Measurements from ENCODE around the gene CKAP5. TPM values are rescaled to one million over a fixed set of nuclear protein-coding genes. Genes with fewer than 3 reads are reported as not detected.

CKAP5 gene
- total RNA-seq, 1 donor from 2014 or later, result 94.3 TPM

DNA sequence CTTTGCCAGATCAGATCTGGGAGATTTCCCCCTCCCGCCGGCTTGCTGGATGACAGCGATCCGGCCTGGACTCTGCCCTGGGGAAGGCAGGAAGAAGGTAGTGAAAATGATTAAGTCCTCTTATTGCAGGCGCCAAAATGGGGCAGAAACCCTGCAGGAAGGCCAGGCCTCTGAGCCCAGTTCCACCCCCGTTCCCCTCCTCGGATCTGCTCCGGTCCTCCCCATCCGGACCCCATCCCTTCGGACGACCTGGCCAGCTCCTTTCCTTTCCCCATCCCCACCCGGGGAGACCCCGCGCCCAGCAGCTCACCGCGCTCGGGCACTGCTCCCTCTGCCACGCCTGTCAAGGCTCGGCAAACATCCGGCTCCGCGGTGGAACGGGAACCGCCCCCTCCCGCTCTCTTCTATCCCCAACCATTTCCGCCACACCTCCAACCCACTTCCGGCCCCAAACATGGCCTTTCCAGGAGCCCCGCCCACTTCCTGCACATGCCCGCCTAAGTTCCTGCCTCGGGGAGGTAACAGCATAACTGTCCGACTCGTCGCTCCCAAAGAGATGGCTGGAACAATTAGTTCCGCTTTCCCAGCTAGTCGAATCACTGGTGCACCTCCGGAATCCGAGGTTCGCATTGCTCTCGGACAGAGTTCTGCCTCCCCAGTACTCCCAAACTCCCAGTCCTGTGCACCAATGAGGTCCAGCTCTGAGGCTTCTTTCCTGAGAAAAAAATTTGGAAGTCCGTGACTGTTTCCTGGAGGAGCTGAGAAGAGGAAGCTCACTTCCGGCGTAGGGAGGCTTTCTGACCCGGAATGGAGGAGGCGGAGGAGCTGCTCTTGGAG, 145.6 kb downstream of the CKAP5 start, which contains the start of the genes ARHGAP1 and ZNF408:
TSS of gene ARHGAP1 (minus strand) at position 379 of the 837 bp plus-strand sequence. CDS start 4,512 bp downstream, outside the sequence.
TSS of gene ZNF408 (plus strand) at position 791 of the 837 bp plus-strand sequence. CDS start at position 808, 17 bp downstream.
- DNase-seq (ENCODE audit: low spot score), result peak; percentile 99
- peak within 1 kb of the TSS; percentile 100 for H3K27ac Mint-ChIP-seq (ENCODE audit: unreplicated experiment)
- H3K27me3 Mint-ChIP-seq (ENCODE audit: low read depth), result no peaks in the 10 kb centered on the region
- H3K9me3 Mint-ChIP-seq (ENCODE audit: low read depth), result no peaks in the 10 kb centered on the region
- H3K36me3 Mint-ChIP-seq (ENCODE audit: low read depth), result peaks cover 27% of the 10 kb centered on the region
- peaks cover 72% of the 10 kb centered on the region for H3K4me1 Mint-ChIP-seq (ENCODE audit: low read depth)
- TF ChIP-seq, protein P1, sequence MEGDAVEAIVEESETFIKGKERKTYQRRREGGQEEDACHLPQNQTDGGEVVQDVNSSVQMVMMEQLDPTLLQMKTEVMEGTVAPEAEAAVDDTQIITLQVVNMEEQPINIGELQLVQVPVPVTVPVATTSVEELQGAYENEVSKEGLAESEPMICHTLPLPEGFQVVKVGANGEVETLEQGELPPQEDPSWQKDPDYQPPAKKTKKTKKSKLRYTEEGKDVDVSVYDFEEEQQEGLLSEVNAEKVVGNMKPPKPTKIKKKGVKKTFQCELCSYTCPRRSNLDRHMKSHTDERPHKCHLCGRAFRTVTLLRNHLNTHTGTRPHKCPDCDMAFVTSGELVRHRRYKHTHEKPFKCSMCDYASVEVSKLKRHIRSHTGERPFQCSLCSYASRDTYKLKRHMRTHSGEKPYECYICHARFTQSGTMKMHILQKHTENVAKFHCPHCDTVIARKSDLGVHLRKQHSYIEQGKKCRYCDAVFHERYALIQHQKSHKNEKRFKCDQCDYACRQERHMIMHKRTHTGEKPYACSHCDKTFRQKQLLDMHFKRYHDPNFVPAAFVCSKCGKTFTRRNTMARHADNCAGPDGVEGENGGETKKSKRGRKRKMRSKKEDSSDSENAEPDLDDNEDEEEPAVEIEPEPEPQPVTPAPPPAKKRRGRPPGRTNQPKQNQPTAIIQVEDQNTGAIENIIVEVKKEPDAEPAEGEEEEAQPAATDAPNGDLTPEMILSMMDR (IDR thresholded peaks at IDR 0.05), result no peak
- peak within 1 kb of the TSS; percentile 99 for H3K4me3 Mint-ChIP-seq (ENCODE audit: unreplicated experiment)

DNA sequence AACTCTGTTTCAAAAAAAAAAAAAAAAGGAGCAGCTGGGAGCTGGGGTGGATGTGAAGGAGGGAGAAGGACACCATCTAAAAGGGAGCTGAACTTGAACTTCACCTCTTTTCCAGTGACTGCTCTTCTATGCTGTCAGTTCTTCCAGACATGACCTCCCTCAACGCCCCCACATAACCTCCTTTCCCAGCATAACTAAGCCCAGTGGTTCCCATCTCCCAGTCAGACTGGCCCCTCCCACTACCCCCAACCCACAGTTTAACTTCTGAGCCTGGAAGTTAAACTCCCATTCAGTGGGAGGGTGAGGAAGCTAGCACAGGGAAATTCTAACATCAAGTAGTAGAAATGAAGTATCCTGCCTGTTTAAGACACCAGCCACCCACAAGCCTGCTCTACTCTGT, 147.5 kb downstream of the CKAP5 start:
- peaks cover 30% of the 10 kb centered on the region for H3K36me3 Mint-ChIP-seq (ENCODE audit: low read depth)
- peaks cover 85% of the 10 kb centered on the region for H3K4me1 Mint-ChIP-seq (ENCODE audit: low read depth)
- H3K9me3 Mint-ChIP-seq (ENCODE audit: low read depth), result no peaks in the 10 kb centered on the region
- TF ChIP-seq, protein P1 (IDR thresholded peaks at IDR 0.05), result no peak
- no peak for DNase-seq (ENCODE audit: low spot score)
- peak overlapping the region; percentile 99 for H3K4me3 Mint-ChIP-seq (ENCODE audit: unreplicated experiment)
- H3K27ac Mint-ChIP-seq (ENCODE audit: unreplicated experiment), result peak overlapping the region; percentile 76
- H3K27me3 Mint-ChIP-seq (ENCODE audit: low read depth), result no peaks in the 10 kb centered on the region

DNA sequence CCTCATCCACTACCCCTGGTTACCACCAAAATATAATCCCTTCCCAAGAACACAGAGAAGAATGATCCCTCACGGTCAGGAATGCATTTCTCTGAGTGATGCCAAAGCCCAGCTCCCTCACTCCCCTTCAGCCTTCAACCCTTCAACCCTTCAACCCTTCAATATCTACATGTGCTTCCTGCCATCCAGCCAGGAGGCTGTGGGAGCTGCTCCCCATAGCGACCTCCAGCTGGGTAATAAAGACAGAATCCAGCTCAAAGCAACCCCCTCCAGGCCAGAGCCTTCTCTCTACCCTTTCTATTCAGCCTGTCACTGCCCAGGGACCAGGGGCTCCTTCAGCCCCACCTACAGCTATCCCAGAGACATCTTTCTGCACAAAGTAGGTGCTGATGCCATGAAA, 148.4 kb downstream of the CKAP5 start:
- Mint-ChIP-seq H3K4me1 (ENCODE audit: low read depth) (peaks cover 85% of the 10 kb centered on the region), H3K36me3 (ENCODE audit: low read depth) (peaks cover 28% of the 10 kb centered on the region), H3K27ac (ENCODE audit: unreplicated experiment) (peak overlapping the region; percentile 79), H3K9me3 (ENCODE audit: low read depth) (no peaks in the 10 kb centered on the region), H3K27me3 (ENCODE audit: low read depth) (no peaks in the 10 kb centered on the region), H3K4me3 (ENCODE audit: unreplicated experiment) (peak overlapping the region; percentile 57)
- TF ChIP-seq, protein P1 (IDR thresholded peaks at IDR 0.05), result no peak
- DNase-seq (ENCODE audit: low spot score), result no peak

DNA sequence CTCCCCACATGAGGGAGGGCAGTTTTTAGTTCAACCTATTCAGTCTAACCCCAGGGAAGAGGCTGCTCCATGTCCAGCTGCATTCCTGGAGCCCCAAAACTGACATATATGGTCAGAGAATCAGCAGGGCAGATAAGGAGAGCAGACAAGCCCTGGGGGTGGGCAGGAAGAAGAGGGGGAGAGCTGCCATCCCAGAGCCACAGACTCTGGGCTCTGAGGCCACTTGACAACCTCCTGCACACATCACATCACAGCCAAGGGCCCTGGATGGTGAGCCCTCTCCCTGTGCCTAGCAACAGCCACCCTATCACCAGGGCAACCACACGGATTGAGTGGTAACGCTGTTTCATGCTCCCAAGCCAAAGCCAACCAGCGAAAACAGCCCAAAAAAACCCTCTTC, 148.8 kb downstream of the CKAP5 start:
- Mint-ChIP-seq H3K27me3 (ENCODE audit: low read depth) (no peaks in the 10 kb centered on the region), H3K9me3 (ENCODE audit: low read depth) (no peaks in the 10 kb centered on the region), H3K4me3 (ENCODE audit: unreplicated experiment) (peak overlapping the region; percentile 57), H3K27ac (ENCODE audit: unreplicated experiment) (peak overlapping the region; percentile 79), H3K4me1 (ENCODE audit: low read depth) (peaks cover 85% of the 10 kb centered on the region), H3K36me3 (ENCODE audit: low read depth) (peaks cover 24% of the 10 kb centered on the region)
- TF ChIP-seq, protein P1 (IDR thresholded peaks at IDR 0.05), result no peak
- DNase-seq (ENCODE audit: low spot score), result no peak

DNA sequence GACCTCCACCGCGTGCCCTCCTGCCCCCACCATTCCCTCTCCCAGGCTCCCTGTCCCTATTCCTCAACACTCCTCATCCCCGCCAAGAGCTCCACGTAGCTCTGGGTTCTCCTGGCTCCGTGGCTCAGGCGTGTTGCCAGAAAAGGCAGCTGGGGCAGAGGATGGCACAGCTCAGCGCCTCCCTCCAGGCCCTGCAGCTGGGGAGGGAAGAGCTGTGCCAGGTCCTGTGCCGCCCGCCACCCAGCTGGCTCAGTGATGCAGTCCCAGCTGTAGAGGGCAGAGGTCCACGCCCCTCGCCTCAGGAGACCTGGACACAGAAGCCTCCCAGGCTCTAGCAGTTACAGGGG, 149.9 kb downstream of the CKAP5 start:
- peak overlapping the region; percentile 87 for H3K27ac Mint-ChIP-seq (ENCODE audit: unreplicated experiment)
- TF ChIP-seq, protein P1 (IDR thresholded peaks at IDR 0.05), result no peak
- H3K27me3 Mint-ChIP-seq (ENCODE audit: low read depth), result no peaks in the 10 kb centered on the region
- peaks cover 76% of the 10 kb centered on the region for H3K4me1 Mint-ChIP-seq (ENCODE audit: low read depth)
- H3K9me3 Mint-ChIP-seq (ENCODE audit: low read depth), result no peaks in the 10 kb centered on the region
- H3K4me3 Mint-ChIP-seq (ENCODE audit: unreplicated experiment), result peak overlapping the region; percentile 9
- H3K36me3 Mint-ChIP-seq (ENCODE audit: low read depth), result peaks cover 17% of the 10 kb centered on the region
- no peak for DNase-seq (ENCODE audit: low spot score)
